Hepatocyte (in vitro differentiated cells): ENCODE measurements around the gene SLC6A11. TPM values are rescaled to one million over a fixed set of nuclear protein-coding genes. Genes with fewer than 3 reads are reported as not detected.

Experiments used
- DNase-seq: peaks from one replicate; pipeline ENCODE4 v3.0.0-alpha.2; 2016; ENCODE audit warnings: low spot score
- H2AFZ ChIP-seq: fragments of 200-600 bp; sonication (generic); 2 replicates; pipeline ENCODE4 v1.6.0; 2016; ENCODE audit warnings: antibody characterized with exemption, mild to moderate bottlenecking
- H3K27ac ChIP-seq: fragments of 200-600 bp; sonication (generic); 2 replicates; pipeline ENCODE4 v1.5.1; 2016; ENCODE audit warnings: mild to moderate bottlenecking
- H3K27me3 ChIP-seq: fragments of 200-600 bp; sonication (generic); 2 replicates; pipeline ENCODE4 v1.6.1; 2016
- H3K36me3 ChIP-seq: fragments of 200-600 bp; sonication (generic); replicated peaks from 2 replicates; pipeline ENCODE4 v1.5.1; 2016; ENCODE audit warnings: low read depth; ENCODE audit not compliant: insufficient read depth
- H3K4me1 ChIP-seq: fragments of 200-600 bp; sonication (generic); 2 replicates; pipeline ENCODE4 v1.5.1; 2016; ENCODE audit warnings: mild to moderate bottlenecking, moderate library complexity; ENCODE audit not compliant: insufficient read depth
- H3K4me2 ChIP-seq: fragments of 200-600 bp; sonication (generic); 2 replicates; pipeline ENCODE4 v1.6.0; 2016
- H3K4me3 ChIP-seq: fragments of 200-600 bp; sonication (generic); 2 replicates; pipeline ENCODE4 v1.5.1; 2016; ENCODE audit warnings: mild to moderate bottlenecking
- H3K79me2 ChIP-seq: fragments of 200-600 bp; sonication (generic); 2 replicates; pipeline ENCODE4 v1.6.0; 2017; ENCODE audit warnings: mild to moderate bottlenecking
- H3K9me2 ChIP-seq: fragments of 200-600 bp; sonication (generic); replicated peaks from 2 replicates; pipeline ENCODE4 v1.6.0; 2017; ENCODE audit warnings: mild to moderate bottlenecking; ENCODE audit not compliant: insufficient read depth
- H3K9me3 ChIP-seq: fragments of 200-600 bp; sonication (generic); 2 replicates; pipeline ENCODE4 v1.5.1; 2016; ENCODE audit warnings: low read depth, mild to moderate bottlenecking
- H4K20me1 ChIP-seq: fragments of 200-600 bp; sonication (generic); 2 replicates; pipeline ENCODE4 v1.6.0; 2016; ENCODE audit warnings: mild to moderate bottlenecking; ENCODE audit not compliant: insufficient read depth, poor library complexity, severe bottlenecking
- EZH2 ChIP-seq: fragments of 200-600 bp; sonication (generic); IDR thresholded peaks from 2 replicates; pipeline ENCODE4 v1.6.1; 2016; ENCODE audit warnings: antibody characterized with exemption, mild to moderate bottlenecking, borderline replicate concordance
- EZH2phosphoT487 ChIP-seq: fragments of 200-600 bp; sonication (generic); IDR thresholded peaks from one replicate; pipeline ENCODE4 v1.6.1; 2018; ENCODE audit warnings: antibody characterized with exemption, mild to moderate bottlenecking, low read depth, moderate library complexity; ENCODE audit not compliant: unreplicated experiment, severe bottlenecking
- WGBS: methylation state at CpG from one replicate; pipeline ENCODE4 v1.1.6; 2016; ENCODE audit warnings: low lambda C conversion rate; ENCODE audit errors: missing lambda C conversion rate; 5-methylcytosine and 5-hydroxymethylcytosine counted together
- polyA plus RNA-seq: library from polyadenylated mRNA; unstranded; fragments of >200 nt; fragmentation: Nextera tagmentation; extraction: Ambion mirVana; gene quantifications from 2 replicates; pipeline ENCODE4 v1.2.1, GENCODE V29; 2016
- total RNA-seq: library from RNA; depleted of rRNA; stranded (reverse); fragments of >200 nt; gene quantifications from 2 replicates; pipeline ENCODE4 v1.2.3, GENCODE V29; 2014
- TF ChIP-seq, protein P1 (sequence below): fragments of 200-600 bp; sonication (generic); IDR thresholded peaks from 2 replicates; pipeline ENCODE4 v1.5.1; 2016; ENCODE audit warnings: antibody characterized with exemption, mild to moderate bottlenecking; ENCODE audit not compliant: poor library complexity

Gene SLC6A11
- total and polyA plus RNA-seq, 2 experiments from 2014 or later = 1.5 to 1.7 TPM

DNA sequence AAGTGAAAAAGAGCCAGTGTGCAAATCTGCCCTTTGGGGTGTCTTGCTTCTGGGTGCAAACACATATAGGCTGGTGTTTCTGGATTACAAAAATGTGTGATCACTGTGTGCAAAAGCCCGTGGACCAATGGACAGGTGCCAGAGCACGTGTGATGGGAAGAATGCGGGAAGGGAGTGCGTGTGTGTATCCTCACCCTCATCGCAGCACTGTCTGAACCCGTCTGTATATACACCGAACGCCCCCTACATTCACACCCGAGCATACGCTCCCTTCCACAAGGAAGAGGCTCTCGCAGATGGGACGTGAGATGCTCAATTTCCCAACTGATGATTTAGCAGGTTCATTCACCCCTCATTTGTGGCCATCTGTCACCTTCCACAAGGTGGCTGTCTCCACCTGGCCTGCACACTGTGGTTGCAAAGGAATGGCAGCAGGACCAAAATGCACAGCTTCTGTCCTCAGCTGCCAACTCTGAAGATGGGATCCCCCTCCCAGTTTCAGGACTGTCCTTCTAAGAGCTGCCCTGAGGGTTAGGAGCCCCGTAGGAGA, 157.1 kb downstream of the SLC6A11 start:
- Histone ChIP-seq H3K36me3 (no peaks in the 10 kb centered on the region), H3K27me3 (peaks cover 27% of the 10 kb centered on the region), H3K4me2 (no peak overlapping the region), H3K27ac (no peak overlapping the region), H3K4me1 (no peaks in the 10 kb centered on the region), H3K79me2 (no peaks in the 10 kb centered on the region), H4K20me1 (no peaks in the 10 kb centered on the region), H3K9me2 (no peaks in the 10 kb centered on the region), H2AFZ (no peak overlapping the region), H3K4me3 (no peak overlapping the region), H3K9me3 (no peaks in the 10 kb centered on the region)
- WGBS = 79% methylated on average over 13 of the region's 13 CpGs
- TF ChIP-seq EZH2 = no peak
- TF ChIP-seq, protein P1, sequence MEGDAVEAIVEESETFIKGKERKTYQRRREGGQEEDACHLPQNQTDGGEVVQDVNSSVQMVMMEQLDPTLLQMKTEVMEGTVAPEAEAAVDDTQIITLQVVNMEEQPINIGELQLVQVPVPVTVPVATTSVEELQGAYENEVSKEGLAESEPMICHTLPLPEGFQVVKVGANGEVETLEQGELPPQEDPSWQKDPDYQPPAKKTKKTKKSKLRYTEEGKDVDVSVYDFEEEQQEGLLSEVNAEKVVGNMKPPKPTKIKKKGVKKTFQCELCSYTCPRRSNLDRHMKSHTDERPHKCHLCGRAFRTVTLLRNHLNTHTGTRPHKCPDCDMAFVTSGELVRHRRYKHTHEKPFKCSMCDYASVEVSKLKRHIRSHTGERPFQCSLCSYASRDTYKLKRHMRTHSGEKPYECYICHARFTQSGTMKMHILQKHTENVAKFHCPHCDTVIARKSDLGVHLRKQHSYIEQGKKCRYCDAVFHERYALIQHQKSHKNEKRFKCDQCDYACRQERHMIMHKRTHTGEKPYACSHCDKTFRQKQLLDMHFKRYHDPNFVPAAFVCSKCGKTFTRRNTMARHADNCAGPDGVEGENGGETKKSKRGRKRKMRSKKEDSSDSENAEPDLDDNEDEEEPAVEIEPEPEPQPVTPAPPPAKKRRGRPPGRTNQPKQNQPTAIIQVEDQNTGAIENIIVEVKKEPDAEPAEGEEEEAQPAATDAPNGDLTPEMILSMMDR = no peak
- no peak for TF ChIP-seq EZH2phosphoT487
- DNase-seq = no peak

GRCh38 chr3:10974131-10974530, 158.1 kb downstream of the SLC6A11 start:
- DNase-seq = no peak
- H4K20me1 ChIP-seq = no peaks in the 10 kb centered on the region
- H3K9me3 ChIP-seq = no peaks in the 10 kb centered on the region
- WGBS = 90% methylated on average over 7 of the region's 7 CpGs
- H2AFZ ChIP-seq = no peak overlapping the region
- no peak overlapping the region for H3K4me2 ChIP-seq
- H3K36me3 ChIP-seq = no peaks in the 10 kb centered on the region
- H3K27ac ChIP-seq = no peak overlapping the region
- no peaks in the 10 kb centered on the region for H3K79me2 ChIP-seq
- TF ChIP-seq EZH2phosphoT487 (no peak), EZH2 (no peak)
- TF ChIP-seq, protein P1 = no peak
- H3K4me3 ChIP-seq = no peak overlapping the region
- H3K4me1 ChIP-seq = no peaks in the 10 kb centered on the region
- H3K27me3 ChIP-seq = peaks cover 27% of the 10 kb centered on the region
- no peaks in the 10 kb centered on the region for H3K9me2 ChIP-seq

DNA sequence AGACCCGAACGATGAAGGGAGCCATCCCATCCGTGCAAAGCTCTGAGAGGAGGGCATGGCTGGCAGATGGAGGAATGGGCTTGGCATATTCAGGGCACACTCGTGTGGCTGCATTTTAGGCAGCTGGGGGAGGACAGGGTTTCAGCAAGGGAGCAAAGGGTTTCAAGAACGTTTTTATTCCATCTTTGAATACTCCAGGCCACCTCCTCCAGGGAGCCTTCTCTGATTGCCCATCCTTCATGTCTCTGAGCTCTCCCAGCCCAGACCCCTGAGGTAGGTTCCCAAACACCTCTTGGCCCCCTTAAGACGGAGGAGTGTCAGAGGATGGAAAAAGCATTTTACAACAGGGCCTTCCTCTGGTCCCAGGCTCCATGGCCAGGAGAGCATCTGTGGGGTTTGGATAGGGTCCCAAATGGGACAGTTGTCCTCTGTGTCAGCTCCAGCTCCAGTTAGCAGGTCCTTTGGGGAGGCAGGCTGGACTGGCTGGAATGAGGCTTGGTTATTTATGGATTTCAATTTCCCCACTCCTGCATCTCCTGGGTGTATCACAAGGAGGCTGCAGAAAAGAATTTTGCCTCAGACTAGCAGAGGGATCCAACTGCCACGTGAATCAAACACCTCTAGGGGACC, 158.8 kb downstream of the SLC6A11 start:
- no peak for DNase-seq
- Histone ChIP-seq H3K27ac (no peak overlapping the region), H3K9me2 (no peaks in the 10 kb centered on the region), H3K9me3 (no peaks in the 10 kb centered on the region), H3K4me2 (no peak overlapping the region), H3K27me3 (peaks cover 21% of the 10 kb centered on the region), H3K4me1 (no peaks in the 10 kb centered on the region), H3K36me3 (no peaks in the 10 kb centered on the region), H4K20me1 (no peaks in the 10 kb centered on the region), H3K79me2 (no peaks in the 10 kb centered on the region), H3K4me3 (no peak overlapping the region), H2AFZ (no peak overlapping the region)
- TF ChIP-seq EZH2 = no peak
- TF ChIP-seq, protein P1 = no peak
- no peak for TF ChIP-seq EZH2phosphoT487
- WGBS = 72% methylated on average over 7 of the region's 7 CpGs
